Measurements from ENCODE around the gene MGAT1. TPM values are rescaled to one million over a fixed set of nuclear protein-coding genes. Genes with fewer than 3 reads are reported as not detected.

MGAT1 gene
- total and polyA plus RNA-seq, 2 of the 8 experiments (the other 6 are each of a cell fraction or from before 2014, with no cell fraction given): 66.8 to 77.0 TPM

Other genes starting within 250 kb of the MGAT1 start
- not detected in 2 replicates for gene SCGB3A1, start 211.3 kb downstream of the MGAT1 start, total RNA-seq (2021; fragmentation: NEBNext Ultra II Directional; extraction: Animal tissue kit (Norgen Biotek cat#: 25700))
- 0.20 TPM in 1 of 2 replicates, not detected in the other for gene SCGB3A1, start 211.3 kb downstream of the MGAT1 start, polyA plus RNA-seq (2011; rRNA removed)
- 7.7 TPM in 2 replicates for gene FLT4, start 153.2 kb downstream of the MGAT1 start, total RNA-seq (2021; fragmentation: NEBNext Ultra II Directional; extraction: Animal tissue kit (Norgen Biotek cat#: 25700))
- gene FLT4, start 153.2 kb downstream of the MGAT1 start, polyA plus RNA-seq (2011; rRNA removed): 6.5 and 8.5 TPM in 2 replicates
- gene OR2Y1, start 62.7 kb downstream of the MGAT1 start, total RNA-seq (2021; fragmentation: NEBNext Ultra II Directional; extraction: Animal tissue kit (Norgen Biotek cat#: 25700)): not detected in 2 replicates
- not detected in 2 replicates for gene OR2Y1, start 62.7 kb downstream of the MGAT1 start, polyA plus RNA-seq (2011; rRNA removed)
- gene ZFP62, start 58.5 kb upstream of the MGAT1 start, total RNA-seq (2021; fragmentation: NEBNext Ultra II Directional; extraction: Animal tissue kit (Norgen Biotek cat#: 25700)): 34.8 and 38.5 TPM in 2 replicates
- gene ZFP62, start 58.5 kb upstream of the MGAT1 start, polyA plus RNA-seq (2011; rRNA removed): 5.4 and 9.3 TPM in 2 replicates
- 0.27 and 0.48 TPM in 2 replicates for gene BTNL8, start 96.4 kb upstream of the MGAT1 start, total RNA-seq (2021; fragmentation: NEBNext Ultra II Directional; extraction: Animal tissue kit (Norgen Biotek cat#: 25700))
- 0.32 and 0.42 TPM in 2 replicates for gene BTNL8, start 96.4 kb upstream of the MGAT1 start, polyA plus RNA-seq (2011; rRNA removed)
- gene BTNL3, start 186.0 kb upstream of the MGAT1 start, total RNA-seq (2021; fragmentation: NEBNext Ultra II Directional; extraction: Animal tissue kit (Norgen Biotek cat#: 25700)): not detected in 2 replicates
- not detected in 2 replicates for gene BTNL3, start 186.0 kb upstream of the MGAT1 start, polyA plus RNA-seq (2011; rRNA removed)
- gene BTNL9, start 237.5 kb upstream of the MGAT1 start, total RNA-seq (2021; fragmentation: NEBNext Ultra II Directional; extraction: Animal tissue kit (Norgen Biotek cat#: 25700)): 0.65 and 0.89 TPM in 2 replicates
- 0.23 and 0.46 TPM in 2 replicates for gene BTNL9, start 237.5 kb upstream of the MGAT1 start, polyA plus RNA-seq (2011; rRNA removed)